ENCODE measurements around the gene ZNF383. TPM values are rescaled to one million over a fixed set of nuclear protein-coding genes. Genes with fewer than 3 reads are reported as not detected.

Gene ZNF383
- total and polyA plus RNA-seq, 10 of the 15 experiments (the other 5 are each of a cell fraction or from before 2014, with no cell fraction given): 3.3 to 9.0 (median 5.1) TPM

DNA sequence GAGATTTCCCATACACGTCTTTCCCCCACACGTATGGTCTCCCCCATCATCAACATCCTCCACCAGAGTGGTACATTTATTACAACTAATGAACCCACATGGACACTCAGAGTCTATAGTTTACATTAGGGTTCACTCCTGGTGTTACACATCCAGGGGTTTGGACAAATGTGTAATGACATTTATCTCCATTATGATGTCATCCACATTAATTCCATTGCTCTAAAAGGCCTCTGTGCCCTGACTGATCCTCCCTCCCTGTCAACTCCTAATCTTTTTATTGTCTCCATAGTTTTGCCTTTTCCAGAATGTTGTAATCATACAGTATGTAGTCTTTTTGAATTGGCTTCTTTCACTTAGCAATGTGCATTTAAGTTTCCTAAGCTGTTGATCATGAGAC is 8.2 kb downstream of the ZNF383 start:
- no peak for ATAC-seq
- peaks cover 18% of the 10 kb centered on the region for H3K9me3 ChIP-seq (replicated peaks; ENCODE audit: control insufficient read depth, insufficient read depth, low read length)
- H3K4me3 ChIP-seq: no peak overlapping the region
- H3K36me3 ChIP-seq (ENCODE audit: control insufficient read depth in 2 of 2, insufficient read depth in 2 of 2, low read length in 1 of 2): peaks cover 2 to 21% of the 10 kb centered on the region in 2 experiments; a peak in 2 of 4 replicates
- ChIA-PET CTCF (no interaction called here), POLR2A (no interaction called here), RAD21 (ENCODE audit: unreplicated experiment) (no interaction called here), SMC1A (ENCODE audit: uncharacterized antibody, unreplicated experiment) (no interaction called here)
- 91% methylated on average over 2 of the region's 2 CpGs for WGBS (ENCODE audit: insufficient coverage, insufficient replicate concordance, low lambda C conversion rate, missing lambda C conversion rate)
- no peak overlapping the region for H3K4me2 ChIP-seq (ENCODE audit: control insufficient read depth, insufficient read depth)
- no peaks in the 10 kb centered on the region for H4K20me1 ChIP-seq (ENCODE audit: control insufficient read depth, insufficient read depth)
- H3K4me1 ChIP-seq (ENCODE audit: control insufficient read depth, insufficient read depth, low read length): no peaks in the 10 kb centered on the region
- H3K9ac ChIP-seq (ENCODE audit: control insufficient read depth, insufficient read depth, low read length): no peak overlapping the region
- no peaks in the 10 kb centered on the region; the same call in 1 of the 2 replicates for H3K79me2 ChIP-seq (ENCODE audit: control insufficient read depth, insufficient read depth, low read length)
- no peak overlapping the region for H2AFZ ChIP-seq (ENCODE audit: control insufficient read depth, low read depth, low read length)
- H3K27ac ChIP-seq (ENCODE audit: control insufficient read depth, insufficient read depth): no peak overlapping the region
- DNase-seq (ENCODE audit: low read depth, low spot score): no peak
- H3K27me3 ChIP-seq (replicated peaks in 1 of 2; ENCODE audit: control insufficient read depth in 2 of 2, insufficient read depth in 2 of 2, low read length in 1 of 2): no peaks in the 10 kb centered on the region
- no peak for FAIRE-seq
- BruUV-seq (replicated peaks): no TSS peak
- intact Hi-C loops (cut with micrococcal nuclease; ENCODE audit: unreplicated experiment): no loop called here
- in situ Hi-C loops (cut with MboI): no loop called here
- TF ChIP-seq CHD1 (IDR thresholded peaks at IDR 0.05; ENCODE audit: low read depth, low read length) (no peak), SIX5 (IDR thresholded peaks at IDR 0.05; ENCODE audit: low read depth, low read length, severe bottlenecking) (no peak), BHLHE40 (IDR thresholded peaks at IDR 0.05; ENCODE audit: borderline replicate concordance in 1 of 2, low read depth in 2 of 2, low read length in 1 of 2) (no peak), SMC3 (IDR thresholded peaks at IDR 0.05; ENCODE audit: borderline replicate concordance, low read length) (no peak), NFYA (IDR thresholded peaks at IDR 0.05; ENCODE audit: borderline replicate concordance, low read depth, low read length) (no peak), SUZ12 (IDR thresholded peaks at IDR 0.05; ENCODE audit: unreplicated experiment) (no peak), ZSCAN29 (IDR thresholded peaks at IDR 0.05) (no peak), HDGF (IDR thresholded peaks at IDR 0.05) (no peak), NR2C2 (IDR thresholded peaks at IDR 0.05; ENCODE audit: borderline replicate concordance, control insufficient read depth, insufficient read length, low read depth) (no peak), PML (IDR thresholded peaks at IDR 0.05; ENCODE audit: low read length) (no peak)
- TF ChIP-seq, protein P1, sequence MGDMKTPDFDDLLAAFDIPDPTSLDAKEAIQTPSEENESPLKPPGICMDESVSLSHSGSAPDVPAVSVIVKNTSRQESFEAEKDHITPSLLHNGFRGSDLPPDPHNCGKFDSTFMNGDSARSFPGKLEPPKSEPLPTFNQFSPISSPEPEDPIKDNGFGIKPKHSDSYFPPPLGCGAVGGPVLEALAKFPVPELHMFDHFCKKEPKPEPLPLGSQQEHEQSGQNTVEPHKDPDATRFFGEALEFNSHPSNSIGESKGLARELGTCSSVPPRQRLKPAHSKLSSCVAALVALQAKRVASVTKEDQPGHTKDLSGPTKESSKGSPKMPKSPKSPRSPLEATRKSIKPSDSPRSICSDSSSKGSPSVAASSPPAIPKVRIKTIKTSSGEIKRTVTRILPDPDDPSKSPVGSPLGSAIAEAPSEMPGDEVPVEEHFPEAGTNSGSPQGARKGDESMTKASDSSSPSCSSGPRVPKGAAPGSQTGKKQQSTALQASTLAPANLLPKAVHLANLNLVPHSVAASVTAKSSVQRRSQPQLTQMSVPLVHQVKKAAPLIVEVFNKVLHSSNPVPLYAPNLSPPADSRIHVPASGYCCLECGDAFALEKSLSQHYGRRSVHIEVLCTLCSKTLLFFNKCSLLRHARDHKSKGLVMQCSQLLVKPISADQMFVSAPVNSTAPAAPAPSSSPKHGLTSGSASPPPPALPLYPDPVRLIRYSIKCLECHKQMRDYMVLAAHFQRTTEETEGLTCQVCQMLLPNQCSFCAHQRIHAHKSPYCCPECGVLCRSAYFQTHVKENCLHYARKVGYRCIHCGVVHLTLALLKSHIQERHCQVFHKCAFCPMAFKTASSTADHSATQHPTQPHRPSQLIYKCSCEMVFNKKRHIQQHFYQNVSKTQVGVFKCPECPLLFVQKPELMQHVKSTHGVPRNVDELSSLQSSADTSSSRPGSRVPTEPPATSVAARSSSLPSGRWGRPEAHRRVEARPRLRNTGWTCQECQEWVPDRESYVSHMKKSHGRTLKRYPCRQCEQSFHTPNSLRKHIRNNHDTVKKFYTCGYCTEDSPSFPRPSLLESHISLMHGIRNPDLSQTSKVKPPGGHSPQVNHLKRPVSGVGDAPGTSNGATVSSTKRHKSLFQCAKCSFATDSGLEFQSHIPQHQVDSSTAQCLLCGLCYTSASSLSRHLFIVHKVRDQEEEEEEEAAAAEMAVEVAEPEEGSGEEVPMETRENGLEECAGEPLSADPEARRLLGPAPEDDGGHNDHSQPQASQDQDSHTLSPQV (IDR thresholded peaks at IDR 0.05): no peak
- TF ChIP-seq, protein P2, sequence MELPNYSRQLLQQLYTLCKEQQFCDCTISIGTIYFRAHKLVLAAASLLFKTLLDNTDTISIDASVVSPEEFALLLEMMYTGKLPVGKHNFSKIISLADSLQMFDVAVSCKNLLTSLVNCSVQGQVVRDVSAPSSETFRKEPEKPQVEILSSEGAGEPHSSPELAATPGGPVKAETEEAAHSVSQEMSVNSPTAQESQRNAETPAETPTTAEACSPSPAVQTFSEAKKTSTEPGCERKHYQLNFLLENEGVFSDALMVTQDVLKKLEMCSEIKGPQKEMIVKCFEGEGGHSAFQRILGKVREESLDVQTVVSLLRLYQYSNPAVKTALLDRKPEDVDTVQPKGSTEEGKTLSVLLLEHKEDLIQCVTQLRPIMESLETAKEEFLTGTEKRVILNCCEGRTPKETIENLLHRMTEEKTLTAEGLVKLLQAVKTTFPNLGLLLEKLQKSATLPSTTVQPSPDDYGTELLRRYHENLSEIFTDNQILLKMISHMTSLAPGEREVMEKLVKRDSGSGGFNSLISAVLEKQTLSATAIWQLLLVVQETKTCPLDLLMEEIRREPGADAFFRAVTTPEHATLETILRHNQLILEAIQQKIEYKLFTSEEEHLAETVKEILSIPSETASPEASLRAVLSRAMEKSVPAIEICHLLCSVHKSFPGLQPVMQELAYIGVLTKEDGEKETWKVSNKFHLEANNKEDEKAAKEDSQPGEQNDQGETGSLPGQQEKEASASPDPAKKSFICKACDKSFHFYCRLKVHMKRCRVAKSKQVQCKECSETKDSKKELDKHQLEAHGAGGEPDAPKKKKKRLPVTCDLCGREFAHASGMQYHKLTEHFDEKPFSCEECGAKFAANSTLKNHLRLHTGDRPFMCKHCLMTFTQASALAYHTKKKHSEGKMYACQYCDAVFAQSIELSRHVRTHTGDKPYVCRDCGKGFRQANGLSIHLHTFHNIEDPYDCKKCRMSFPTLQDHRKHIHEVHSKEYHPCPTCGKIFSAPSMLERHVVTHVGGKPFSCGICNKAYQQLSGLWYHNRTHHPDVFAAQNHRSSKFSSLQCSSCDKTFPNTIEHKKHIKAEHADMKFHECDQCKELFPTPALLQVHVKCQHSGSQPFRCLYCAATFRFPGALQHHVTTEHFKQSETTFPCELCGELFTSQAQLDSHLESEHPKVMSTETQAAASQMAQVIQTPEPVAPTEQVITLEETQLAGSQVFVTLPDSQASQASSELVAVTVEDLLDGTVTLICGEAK (IDR thresholded peaks at IDR 0.05; ENCODE audit: borderline replicate concordance): no peak
- TF ChIP-seq, protein P3, sequence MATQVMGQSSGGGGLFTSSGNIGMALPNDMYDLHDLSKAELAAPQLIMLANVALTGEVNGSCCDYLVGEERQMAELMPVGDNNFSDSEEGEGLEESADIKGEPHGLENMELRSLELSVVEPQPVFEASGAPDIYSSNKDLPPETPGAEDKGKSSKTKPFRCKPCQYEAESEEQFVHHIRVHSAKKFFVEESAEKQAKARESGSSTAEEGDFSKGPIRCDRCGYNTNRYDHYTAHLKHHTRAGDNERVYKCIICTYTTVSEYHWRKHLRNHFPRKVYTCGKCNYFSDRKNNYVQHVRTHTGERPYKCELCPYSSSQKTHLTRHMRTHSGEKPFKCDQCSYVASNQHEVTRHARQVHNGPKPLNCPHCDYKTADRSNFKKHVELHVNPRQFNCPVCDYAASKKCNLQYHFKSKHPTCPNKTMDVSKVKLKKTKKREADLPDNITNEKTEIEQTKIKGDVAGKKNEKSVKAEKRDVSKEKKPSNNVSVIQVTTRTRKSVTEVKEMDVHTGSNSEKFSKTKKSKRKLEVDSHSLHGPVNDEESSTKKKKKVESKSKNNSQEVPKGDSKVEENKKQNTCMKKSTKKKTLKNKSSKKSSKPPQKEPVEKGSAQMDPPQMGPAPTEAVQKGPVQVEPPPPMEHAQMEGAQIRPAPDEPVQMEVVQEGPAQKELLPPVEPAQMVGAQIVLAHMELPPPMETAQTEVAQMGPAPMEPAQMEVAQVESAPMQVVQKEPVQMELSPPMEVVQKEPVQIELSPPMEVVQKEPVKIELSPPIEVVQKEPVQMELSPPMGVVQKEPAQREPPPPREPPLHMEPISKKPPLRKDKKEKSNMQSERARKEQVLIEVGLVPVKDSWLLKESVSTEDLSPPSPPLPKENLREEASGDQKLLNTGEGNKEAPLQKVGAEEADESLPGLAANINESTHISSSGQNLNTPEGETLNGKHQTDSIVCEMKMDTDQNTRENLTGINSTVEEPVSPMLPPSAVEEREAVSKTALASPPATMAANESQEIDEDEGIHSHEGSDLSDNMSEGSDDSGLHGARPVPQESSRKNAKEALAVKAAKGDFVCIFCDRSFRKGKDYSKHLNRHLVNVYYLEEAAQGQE (IDR thresholded peaks at IDR 0.05; ENCODE audit: low read depth, low read length): no peak
